Lower leg skin (tissue), 3 donors: ENCODE measurements around the gene TMCC3.

Experiments
- CTCF ChIP-seq, 3 donors: fragments of 450-650 bp; IDR thresholded peaks; one replicate each; pipeline ENCODE4 v1.5.1; 2016; ENCODE audit warnings: antibody characterized with exemption in 3 of 3, mild to moderate bottlenecking in 3 of 3, moderate library complexity in 2 of 3
- POLR2A ChIP-seq, 2 donors: fragments of 450-650 bp; IDR thresholded peaks; one replicate each; pipeline ENCODE4 v1.6.1; 2016 to 2017; ENCODE audit warnings: antibody characterized with exemption in 2 of 2, mild to moderate bottlenecking in 1 of 2, moderate library complexity in 1 of 2

DNA sequence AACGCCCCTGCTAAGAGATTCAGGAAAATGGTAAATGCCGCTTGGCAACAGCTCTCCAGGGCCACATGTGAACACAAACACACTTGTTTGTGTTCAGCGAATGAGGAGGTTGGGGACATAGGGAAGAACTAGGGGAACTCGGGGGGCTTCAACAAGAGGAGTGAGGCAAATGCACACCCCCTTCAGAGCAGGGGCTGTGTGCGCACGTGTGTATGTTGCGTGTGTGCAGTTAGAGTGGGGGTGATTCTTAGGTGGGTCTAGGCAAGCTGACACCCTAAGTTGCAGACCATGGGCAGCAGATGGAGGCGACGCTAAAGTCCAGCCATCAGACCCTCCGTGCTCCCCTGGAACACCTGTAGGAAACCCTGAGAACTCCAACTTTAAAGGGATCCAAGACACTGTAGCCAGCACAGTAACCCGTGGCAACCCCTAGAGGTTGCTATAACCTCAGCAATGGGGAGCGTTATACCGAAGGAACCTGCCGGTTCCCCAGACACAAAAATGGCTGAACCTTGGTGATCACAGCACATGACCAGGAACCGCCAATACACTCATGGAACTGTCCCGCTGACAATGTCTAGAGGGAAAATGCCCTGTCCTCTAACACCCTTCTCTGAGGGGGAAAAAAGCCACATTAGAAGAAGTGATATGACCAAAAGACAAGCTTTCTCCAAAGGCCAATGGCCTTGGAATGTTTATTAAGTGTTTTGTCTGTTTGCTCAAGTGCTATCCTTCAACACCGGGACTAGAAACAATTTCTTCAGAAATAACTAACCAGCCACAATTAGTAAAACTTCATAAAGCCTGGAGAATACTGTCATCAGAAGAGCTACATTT, 104.2 kb downstream of the TMCC3 start:
- no peak for TF ChIP-seq CTCF (IDR thresholded peaks at IDR 0.05)
- no peak for TF ChIP-seq POLR2A (IDR thresholded peaks at IDR 0.05)
